ENCODE data around the gene AK8.

DNA sequence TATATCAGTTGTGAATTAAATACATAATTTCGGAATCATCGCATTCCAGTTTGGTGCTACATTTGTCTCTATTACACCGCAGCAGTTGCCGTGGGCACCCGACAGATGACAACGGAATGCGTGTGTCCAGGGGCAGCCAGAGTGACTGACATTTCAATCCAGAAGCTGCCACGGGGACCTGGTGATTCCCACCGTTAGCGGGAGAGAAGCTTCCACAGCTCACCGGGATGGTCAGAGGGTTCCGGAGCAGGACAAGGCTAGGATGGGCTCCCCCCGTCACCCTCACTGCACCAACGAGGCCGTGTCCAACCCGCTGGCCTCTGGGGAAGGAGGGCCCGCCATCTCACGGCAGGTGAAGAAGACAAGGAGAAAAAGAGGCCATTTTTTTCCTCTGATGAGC lies 121.1 kb downstream of the AK8 start:
- no peak for TF ChIP-seq POLR2A (IDR thresholded peaks at IDR 0.05)
- TF ChIP-seq, protein P1, sequence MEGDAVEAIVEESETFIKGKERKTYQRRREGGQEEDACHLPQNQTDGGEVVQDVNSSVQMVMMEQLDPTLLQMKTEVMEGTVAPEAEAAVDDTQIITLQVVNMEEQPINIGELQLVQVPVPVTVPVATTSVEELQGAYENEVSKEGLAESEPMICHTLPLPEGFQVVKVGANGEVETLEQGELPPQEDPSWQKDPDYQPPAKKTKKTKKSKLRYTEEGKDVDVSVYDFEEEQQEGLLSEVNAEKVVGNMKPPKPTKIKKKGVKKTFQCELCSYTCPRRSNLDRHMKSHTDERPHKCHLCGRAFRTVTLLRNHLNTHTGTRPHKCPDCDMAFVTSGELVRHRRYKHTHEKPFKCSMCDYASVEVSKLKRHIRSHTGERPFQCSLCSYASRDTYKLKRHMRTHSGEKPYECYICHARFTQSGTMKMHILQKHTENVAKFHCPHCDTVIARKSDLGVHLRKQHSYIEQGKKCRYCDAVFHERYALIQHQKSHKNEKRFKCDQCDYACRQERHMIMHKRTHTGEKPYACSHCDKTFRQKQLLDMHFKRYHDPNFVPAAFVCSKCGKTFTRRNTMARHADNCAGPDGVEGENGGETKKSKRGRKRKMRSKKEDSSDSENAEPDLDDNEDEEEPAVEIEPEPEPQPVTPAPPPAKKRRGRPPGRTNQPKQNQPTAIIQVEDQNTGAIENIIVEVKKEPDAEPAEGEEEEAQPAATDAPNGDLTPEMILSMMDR (IDR thresholded peaks at IDR 0.05): no peak
